Stimulated activated CD4-positive, alpha-beta T cell treated with anti-CD3 and anti-CD28 coated beads, Interleukin-12 subunit alpha, Interleukin-12 subunit beta, amount 100 ng/mL, for 24 hours (primary cell): ENCODE measurements around the gene CTNS.
"Not testable (repeated sequence)": the region's sequence is repeated elsewhere in the genome, so short reads cannot be mapped to it uniquely, and the experiment has no call there.

Experiments
- DNase-seq, 2 experiments: peaks; one replicate each; pipeline ENCODE4 v3.0.0-alpha.2; 2020; ENCODE audit warnings: low read depth in 2 of 2

CTNS gene

GRCh38 chr17:3682033-3682432, 45.5 kb downstream of the CTNS start:
- no peak for DNase-seq

- DNase-seq: peak in 1 of 2 experiments; percentile 43
Observed at GRCh38 chr17:3683054-3683511, 46.5 kb downstream of the CTNS start.

- DNase-seq: no peak
Observed at GRCh38 chr17:3685174-3685573, 48.6 kb downstream of the CTNS start.

- no peak for DNase-seq
Observed at GRCh38 chr17:3688027-3688553, 51.5 kb downstream of the CTNS start.

- no peak for DNase-seq
Observed at GRCh38 chr17:3688852-3689261, 52.3 kb downstream of the CTNS start.

GRCh38 chr17:3689262-3690093, 52.9 kb downstream of the CTNS start:
- no peak for DNase-seq

- DNase-seq: no peak
Observed at GRCh38 chr17:3690094-3690715, 53.6 kb downstream of the CTNS start.

- no peak for DNase-seq
Observed at GRCh38 chr17:3691617-3692067, 55.1 kb downstream of the CTNS start.

GRCh38 chr17:3692346-3692745, 55.8 kb downstream of the CTNS start:
- DNase-seq: no peak

- no peak for DNase-seq
Observed at GRCh38 chr17:3693141-3693540, 56.6 kb downstream of the CTNS start.

- peak in 1 of 2 experiments; percentile 42 for DNase-seq
Observed at GRCh38 chr17:3693829-3694231, 57.3 kb downstream of the CTNS start.

- DNase-seq: no peak
Observed at GRCh38 chr17:3695129-3695722, 58.7 kb downstream of the CTNS start.

- peak in 1 of 2 experiments; percentile 44 for DNase-seq
Observed at GRCh38 chr17:3695723-3696411, 59.3 kb downstream of the CTNS start, which contains the start of gene P2RX5. Gene P2RX5 (minus strand): TSS chr17:3696155. CDS start chr17:3696005, 150 bp downstream.

- DNase-seq: no peak
Observed at GRCh38 chr17:3697103-3697476, 60.5 kb downstream of the CTNS start.

GRCh38 chr17:3698139-3698538, 61.6 kb downstream of the CTNS start:
- DNase-seq: no peak

- no peak for DNase-seq
Observed at GRCh38 chr17:3699951-3700350, 63.4 kb downstream of the CTNS start.

- DNase-seq: not testable (repeated sequence)
Observed at GRCh38 chr17:3702041-3702539, 65.5 kb downstream of the CTNS start.

- DNase-seq: no peak
Observed at GRCh38 chr17:3704931-3705717, 68.6 kb downstream of the CTNS start.

GRCh38 chr17:3705718-3705984, 69.1 kb downstream of the CTNS start:
- DNase-seq: not testable (repeated sequence)

- no peak for DNase-seq
Observed at GRCh38 chr17:3708366-3708765, 71.8 kb downstream of the CTNS start.

GRCh38 chr17:3710951-3711383, 74.4 kb downstream of the CTNS start:
- peak; percentile 51 to 56 for DNase-seq
